Parathyroid adenoma (tissue), 2 donors: ENCODE results near the gene POLR1B.
"Not testable (repeated sequence)": the region's sequence is repeated elsewhere in the genome, so short reads cannot be mapped to it uniquely, and the experiment has no call there.

Experiments
- H2AFZ ChIP-seq: fragments of 300-600 bp; sonication (generic); one replicate; pipeline ENCODE4 v1.7.0; 2017; ENCODE audit warnings: antibody characterized with exemption, mild to moderate bottlenecking
- H3K27ac ChIP-seq: fragments of 300-600 bp; sonication (generic); one replicate; pipeline ENCODE4 v1.7.0; 2017
- H3K27me3 ChIP-seq: fragments of 300-600 bp; sonication (generic); one replicate; pipeline ENCODE4 v1.7.0; 2017; ENCODE audit warnings: low read length; ENCODE audit not compliant: control insufficient read depth, insufficient read depth
- H3K36me3 ChIP-seq: fragments of 300-600 bp; sonication (generic); one replicate; pipeline ENCODE4 v1.7.0; 2017; ENCODE audit warnings: low read length; ENCODE audit not compliant: control insufficient read depth, insufficient read depth
- H3K4me1 ChIP-seq: fragments of 300-600 bp; sonication (generic); one replicate; pipeline ENCODE4 v1.7.0; 2017; ENCODE audit warnings: control low read depth
- H3K4me2 ChIP-seq: fragments of 300-600 bp; sonication (generic); one replicate; pipeline ENCODE4 v1.7.0; 2017; ENCODE audit warnings: low read length
- H3K4me3 ChIP-seq: fragments of 300-600 bp; sonication (generic); one replicate; pipeline ENCODE4 v1.7.0; 2017; ENCODE audit warnings: low read depth, low read length
- H3K79me2 ChIP-seq: fragments of 300-600 bp; sonication (generic); one replicate; pipeline ENCODE4 v1.7.0; 2017; ENCODE audit warnings: control low read depth
- H3K9ac ChIP-seq: fragments of 300-600 bp; sonication (generic); one replicate; pipeline ENCODE4 v1.7.0; 2017; ENCODE audit warnings: mild to moderate bottlenecking
- H3K9me3 ChIP-seq: fragments of 300-600 bp; sonication (generic); one replicate; pipeline ENCODE4 v1.7.0; 2017; ENCODE audit warnings: low read length; ENCODE audit not compliant: control insufficient read depth
- CTCF ChIP-seq: fragments of 300-600 bp; sonication (generic); IDR thresholded peaks from one replicate; pipeline ENCODE4 v1.7.0; 2017; ENCODE audit warnings: antibody characterized with exemption, mild to moderate bottlenecking
- donor health status: primary hyperparathyroidism.

Gene POLR1B

DNA sequence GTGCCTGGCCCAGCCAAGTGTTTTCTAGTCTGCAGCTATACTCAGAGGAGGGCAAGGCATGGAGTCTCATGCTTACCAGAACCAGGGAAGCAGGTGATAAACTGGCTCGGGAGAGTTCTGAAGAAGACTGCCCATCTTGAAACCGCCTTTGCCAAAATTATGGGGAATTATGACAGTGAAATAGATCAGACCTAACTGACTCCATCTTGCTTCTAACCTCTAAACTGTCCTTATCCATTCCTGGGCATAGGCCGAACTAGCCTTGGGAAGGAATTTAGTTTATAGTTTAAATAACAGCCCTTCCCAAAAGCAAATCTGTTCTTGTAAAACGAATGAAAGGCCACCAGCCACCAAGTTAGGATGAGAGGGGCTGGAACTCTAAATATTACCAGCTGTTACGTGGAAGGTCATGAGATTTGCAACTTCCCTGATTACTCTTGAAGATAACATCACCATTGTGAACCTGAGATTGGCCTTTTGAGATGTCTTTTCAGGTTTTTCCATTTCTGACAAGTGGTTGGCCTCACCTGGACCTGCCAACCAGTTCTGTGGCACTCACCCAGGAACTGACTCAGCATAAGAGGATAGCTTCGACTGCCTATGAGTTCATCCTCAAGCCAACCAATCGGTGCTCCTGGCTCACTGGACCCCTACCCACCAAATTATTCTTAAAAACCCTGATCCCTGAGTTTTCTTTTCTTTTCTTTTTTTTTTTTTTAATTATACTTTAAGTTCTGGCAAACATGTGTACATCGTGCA lies 65.6 kb downstream of the POLR1B start:
- Histone ChIP-seq H3K9me3 (no peaks in the 10 kb centered on the region), H3K27me3 (no peaks in the 10 kb centered on the region), H2AFZ (peak overlapping the region; percentile 33), H3K27ac (peak overlapping the region; percentile 27), H3K4me2 (no peak overlapping the region), H3K9ac (no peak overlapping the region), H3K36me3 (no peaks in the 10 kb centered on the region), H3K79me2 (no peaks in the 10 kb centered on the region), H3K4me3 (no peak overlapping the region), H3K4me1 (peaks cover 6% of the 10 kb centered on the region)
- no peak for TF ChIP-seq CTCF

DNA sequence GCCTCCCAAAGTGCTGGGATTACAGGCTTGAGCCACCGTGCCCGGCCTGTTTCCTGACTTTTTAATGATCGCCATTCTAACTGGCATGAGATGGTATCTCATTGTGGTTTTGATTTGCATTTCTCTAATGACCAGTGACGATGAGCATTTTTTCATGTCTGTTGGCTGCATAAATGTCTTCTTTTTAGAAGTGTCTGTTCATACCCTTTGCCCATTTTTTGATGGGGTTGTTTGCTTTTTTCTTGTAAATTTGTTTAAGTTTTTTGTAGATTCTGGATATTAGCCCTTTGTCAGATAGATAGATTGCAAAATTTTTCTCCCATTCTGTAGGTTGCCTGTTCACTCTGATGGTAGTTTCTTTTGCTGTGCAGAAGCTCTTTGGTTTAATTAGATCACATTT lies 67.1 kb downstream of the POLR1B start:
- not testable (repeated sequence) for H2AFZ ChIP-seq, H3K36me3 ChIP-seq, H3K27ac ChIP-seq, H3K79me2 ChIP-seq, H3K9ac ChIP-seq, H3K4me1 ChIP-seq, H3K9me3 ChIP-seq, H3K4me3 ChIP-seq, H3K27me3 ChIP-seq, H3K4me2 ChIP-seq

- H3K27me3 ChIP-seq, H3K36me3 ChIP-seq, H3K4me2 ChIP-seq, H3K79me2 ChIP-seq, H2AFZ ChIP-seq, H3K27ac ChIP-seq, H3K9ac ChIP-seq, H3K4me1 ChIP-seq, H3K9me3 ChIP-seq, H3K4me3 ChIP-seq: not testable (repeated sequence)
These were observed 70.0 kb downstream of the POLR1B start for GRCh38 chr2:112612283-112612682.

GRCh38 chr2:112614201-112614840 lies 72.1 kb downstream of the POLR1B start:
- H3K27ac ChIP-seq, result no peak overlapping the region
- no peak overlapping the region for H3K4me3 ChIP-seq
- no peak overlapping the region for H2AFZ ChIP-seq
- H3K27me3 ChIP-seq, result no peaks in the 10 kb centered on the region
- H3K9me3 ChIP-seq, result no peaks in the 10 kb centered on the region
- H3K79me2 ChIP-seq, result no peaks in the 10 kb centered on the region
- no peaks in the 10 kb centered on the region for H3K36me3 ChIP-seq
- H3K4me1 ChIP-seq, result no peaks in the 10 kb centered on the region
- H3K9ac ChIP-seq, result no peak overlapping the region
- TF ChIP-seq CTCF, result no peak
- H3K4me2 ChIP-seq, result no peak overlapping the region

- Histone ChIP-seq H3K27me3 (no peaks in the 10 kb centered on the region), H2AFZ (no peak overlapping the region), H3K9ac (no peak overlapping the region), H3K4me3 (no peak overlapping the region), H3K79me2 (no peaks in the 10 kb centered on the region), H3K4me2 (no peak overlapping the region), H3K4me1 (no peaks in the 10 kb centered on the region), H3K36me3 (no peaks in the 10 kb centered on the region), H3K27ac (no peak overlapping the region), H3K9me3 (no peaks in the 10 kb centered on the region)
- TF ChIP-seq CTCF, result no peak
These were observed 72.8 kb downstream of the POLR1B start for GRCh38 chr2:112615051-112615450.

- H3K27ac ChIP-seq, H3K4me2 ChIP-seq, H3K36me3 ChIP-seq, H3K27me3 ChIP-seq, H3K4me3 ChIP-seq, H3K4me1 ChIP-seq, H3K9ac ChIP-seq, H3K79me2 ChIP-seq, H3K9me3 ChIP-seq, H2AFZ ChIP-seq: not testable (repeated sequence)
These were observed 73.5 kb downstream of the POLR1B start for GRCh38 chr2:112615798-112616197.
